ENCODE results near the gene MYO1D.

GRCh38 chr17:32863559-32863958 is 13.4 kb downstream of the MYO1D start:
- no peak for TF ChIP-seq EP300 (IDR thresholded peaks at IDR 0.05)
- TF ChIP-seq CTCF (IDR thresholded peaks at IDR 0.05): no peak
- no peak for TF ChIP-seq POLR2A (IDR thresholded peaks at IDR 0.05)

Data from suprapubic skin (tissue), 3 donors.